PC-9 (cell line): ENCODE data around the gene NAT9.

Experiments
- CTCF ChIP-seq: fragments of 200-600 bp; sonication (generic); conservative IDR thresholded peaks from 2 replicates; pipeline ENCODE4 v1.6.1; 2017; ENCODE audit warnings: mixed run types, antibody characterized with exemption, mild to moderate bottlenecking, moderate library complexity
- EZH2 ChIP-seq: fragments of 200-600 bp; sonication (generic); IDR thresholded peaks from 2 replicates; pipeline ENCODE4 v1.8.0; 2017; ENCODE audit warnings: antibody characterized with exemption, low read depth

GRCh38 chr17:74819801-74820436 lies 43.8 kb upstream of the NAT9 start:
- TF ChIP-seq CTCF: no peak
- TF ChIP-seq EZH2: no peak
